ENCODE measurements around the gene SPTBN4.
"Not testable (repeated sequence)": the region's sequence is repeated elsewhere in the genome, so short reads cannot be mapped to it uniquely, and the experiment has no call there.

SPTBN4 gene

GRCh38 chr19:40539070-40539469 is 72.3 kb downstream of the SPTBN4 start:
- DNase-seq: no peak

GRCh38 chr19:40542202-40542859 is 75.5 kb downstream of the SPTBN4 start:
- no peak for DNase-seq

GRCh38 chr19:40543029-40543597 is 76.3 kb downstream of the SPTBN4 start:
- no peak for DNase-seq

GRCh38 chr19:40546153-40546841 is 79.5 kb downstream of the SPTBN4 start:
- DNase-seq: not testable (repeated sequence)

- DNase-seq: not testable (repeated sequence)
Observed at GRCh38 chr19:40547190-40547589, 80.4 kb downstream of the SPTBN4 start.

GRCh38 chr19:40547836-40548235 is 81.0 kb downstream of the SPTBN4 start:
- no peak for DNase-seq

GRCh38 chr19:40549007-40549708 is 82.4 kb downstream of the SPTBN4 start:
- DNase-seq: no peak

GRCh38 chr19:40550951-40551350 is 84.2 kb downstream of the SPTBN4 start:
- DNase-seq: no peak

GRCh38 chr19:40552848-40553247 is 86.0 kb downstream of the SPTBN4 start:
- DNase-seq: no peak

GRCh38 chr19:40553885-40554857 is 87.4 kb downstream of the SPTBN4 start:
- DNase-seq: no peak

- no peak for DNase-seq
Observed at GRCh38 chr19:40555978-40556689, 89.3 kb downstream of the SPTBN4 start.

GRCh38 chr19:40556953-40557530 is 90.2 kb downstream of the SPTBN4 start:
- no peak for DNase-seq

GRCh38 chr19:40559394-40559793 is 92.6 kb downstream of the SPTBN4 start:
- no peak for DNase-seq

- no peak for DNase-seq
Observed at GRCh38 chr19:40560092-40560507, 93.3 kb downstream of the SPTBN4 start.

- no peak for DNase-seq
Observed at GRCh38 chr19:40561947-40562346, 95.1 kb downstream of the SPTBN4 start.

GRCh38 chr19:40564535-40564934 is 97.7 kb downstream of the SPTBN4 start:
- not testable (repeated sequence) for DNase-seq

- no peak for DNase-seq
Observed at GRCh38 chr19:40565355-40565754, 98.6 kb downstream of the SPTBN4 start.

- no peak for DNase-seq
Observed at GRCh38 chr19:40565910-40566495, 99.2 kb downstream of the SPTBN4 start.

- no peak for DNase-seq
Observed at GRCh38 chr19:40567040-40567749, 100.4 kb downstream of the SPTBN4 start.
